Endothelial cell of umbilical vein (primary cell): ENCODE results near the gene ZNF81. TPM values are rescaled to one million over a fixed set of nuclear protein-coding genes. Genes with fewer than 3 reads are reported as not detected.

Experiments used
- BruUV-seq: library from RNA; stranded (reverse); fragments of 400-500 nt; replicated peaks from 2 replicates; lab custom pipeline; 2021; lab: Mats Ljungman, UMichigan
- CTCF ChIA-PET: fragments of 300-600, 350-600 bp; sonication (Branson Sonifier 250); formaldehyde crosslinking; loops from one replicate; lab custom pipeline; 2021; ENCODE audit warnings: antibody characterized with exemption, inconsistent platforms; lab: Charles Lee
- POLR2A ChIA-PET: fragments of 300-600, 350-600 bp; sonication (Branson Sonifier 250); formaldehyde crosslinking; loops from one replicate; lab custom pipeline; 2021; ENCODE audit warnings: antibody characterized with exemption, inconsistent platforms; lab: Charles Lee
- DNase-seq: peaks from one replicate; pipeline ENCODE4 v3.0.0-alpha.2; 2011; ENCODE audit warnings: low read depth, low spot score
- FAIRE-seq: peaks from 2 replicates; lab custom pipeline; 2011; peaks lifted over from hg19 to GRCh38; lab: Jason Lieb, UNC
- H2AFZ ChIP-seq: 2 replicates; pipeline ENCODE4 v1.6.0; 2012; ENCODE audit warnings: low read depth, low read length, control low read depth, inconsistent platforms
- H3K27ac ChIP-seq: 2 replicates; pipeline ENCODE4 v1.5.1; 2011; ENCODE audit warnings: low read depth, mild to moderate bottlenecking, control low read depth, low read length, moderate library complexity; ENCODE audit not compliant: insufficient read depth
- H3K27me3 ChIP-seq, 2 experiments: 2 replicates each; pipeline versions ENCODE4 v1.6.0 to v1.6.1; 2011; ENCODE audit warnings: low read length in 2 of 2, mixed read lengths in 1 of 2; ENCODE audit not compliant: control insufficient read depth in 2 of 2, insufficient read depth in 2 of 2
- H3K36me3 ChIP-seq, 2 experiments: 2 replicates in 1 of 2; 3 replicates in 1 of 2; pipeline ENCODE4 v1.5.1; 2011; ENCODE audit warnings: low read length in 2 of 2, mild to moderate bottlenecking in 1 of 2, moderate library complexity in 1 of 2; ENCODE audit not compliant: control insufficient read depth in 2 of 2, insufficient read depth in 2 of 2; ENCODE audit errors: extremely low read depth in 1 of 2
- H3K4me1 ChIP-seq: 3 replicates; pipeline ENCODE4 v1.5.1; 2011; ENCODE audit warnings: mild to moderate bottlenecking, low read length; ENCODE audit not compliant: control insufficient read depth, insufficient read depth; ENCODE audit errors: extremely low read depth
- H3K4me2 ChIP-seq: 2 replicates; pipeline ENCODE4 v1.6.1; 2011; ENCODE audit warnings: low read length, control low read depth, mixed read lengths; ENCODE audit not compliant: insufficient read depth
- H3K4me3 ChIP-seq, 3 experiments: fragments of 200-600 bp in 1 of 3; sonication (generic), shearing (Covaris generic) in 1 of 3; replicated peaks in 1 of 3; 2 replicates each; pipeline ENCODE4 v1.5.1; 2011 to 2016; ENCODE audit warnings: control low read depth in 3 of 3, low read length in 3 of 3, mild to moderate bottlenecking in 2 of 3, inconsistent platforms in 1 of 3, low read depth in 1 of 3, moderate library complexity in 1 of 3; ENCODE audit not compliant: insufficient read depth in 1 of 3
- H3K79me2 ChIP-seq: 2 replicates; pipeline ENCODE4 v1.6.0; 2012; ENCODE audit warnings: low read length, inconsistent platforms; ENCODE audit not compliant: control insufficient read depth, insufficient read depth
- H3K9ac ChIP-seq: replicated peaks from 2 replicates; pipeline ENCODE3; 2011; ENCODE audit warnings: low read length, control low read depth; ENCODE audit not compliant: insufficient read depth; ENCODE audit errors: extremely low read depth
- H3K9me1 ChIP-seq: replicated peaks from 3 replicates; pipeline ENCODE4 v1.6.0; 2011; ENCODE audit warnings: mild to moderate bottlenecking, low read length; ENCODE audit not compliant: control insufficient read depth, insufficient read depth; ENCODE audit errors: extremely low read depth
- H3K9me3 ChIP-seq: replicated peaks from 2 replicates; pipeline ENCODE4 v1.5.1; 2012; ENCODE audit warnings: low read length, inconsistent platforms; ENCODE audit not compliant: control insufficient read depth, insufficient read depth
- H4K20me1 ChIP-seq: replicated peaks from 2 replicates; pipeline ENCODE3; 2011; ENCODE audit warnings: mild to moderate bottlenecking, low read length; ENCODE audit not compliant: control insufficient read depth, insufficient read depth; ENCODE audit errors: extremely low read depth
- CTCF ChIP-seq, 2 donors: IDR thresholded peaks; 1 replicate in 1 of 2; 2 replicates in 1 of 2; pipeline ENCODE4 v1.5.1; 2011; ENCODE audit warnings: low read length in 2 of 2, mild to moderate bottlenecking in 2 of 2, moderate library complexity in 2 of 2, control low read depth in 1 of 2, inconsistent platforms in 1 of 2, low read depth in 1 of 2; ENCODE audit not compliant: insufficient read depth in 1 of 2; ENCODE audit errors: extremely low read depth in 1 of 2
- EZH2 ChIP-seq: IDR thresholded peaks from 2 replicates; pipeline ENCODE4 v1.6.1; 2012; ENCODE audit warnings: borderline replicate concordance, low read depth, mild to moderate bottlenecking, moderate library complexity, low read length, inconsistent platforms; ENCODE audit not compliant: severe bottlenecking
- FOS ChIP-seq: IDR thresholded peaks from 2 replicates; pipeline ENCODE4 v1.6.1; 2011; ENCODE audit warnings: mild to moderate bottlenecking, low read length, moderate library complexity, borderline replicate concordance; ENCODE audit not compliant: insufficient read depth
- GATA2 ChIP-seq: IDR thresholded peaks from 2 replicates; pipeline ENCODE4 v1.7.0; 2011; ENCODE audit warnings: low read depth, mild to moderate bottlenecking, moderate library complexity, mixed read lengths, low read length; ENCODE audit not compliant: insufficient read length, insufficient read depth
- JUN ChIP-seq: IDR thresholded peaks from 2 replicates; pipeline ENCODE4 v1.6.1; 2011; ENCODE audit warnings: borderline replicate concordance, low read depth; ENCODE audit not compliant: insufficient read length, insufficient read depth
- MAX ChIP-seq: IDR thresholded peaks from 2 replicates; pipeline ENCODE4 v1.6.1; 2011; ENCODE audit not compliant: insufficient read depth, insufficient read length
- MYC ChIP-seq: IDR thresholded peaks from one replicate; pipeline ENCODE4 v1.6.1; 2011; ENCODE audit warnings: mild to moderate bottlenecking, low read depth, low read length
- POLR2A ChIP-seq: IDR thresholded peaks from 2 replicates; pipeline ENCODE4 v1.6.1; 2012; ENCODE audit warnings: low read depth, mild to moderate bottlenecking, control low read depth, low read length
- POLR2AphosphoS5 ChIP-seq: IDR thresholded peaks from 2 replicates; pipeline ENCODE4 v1.6.1; 2012; ENCODE audit warnings: low read depth, mild to moderate bottlenecking, control low read depth, low read length, moderate library complexity; ENCODE audit not compliant: insufficient read depth
- dilution Hi-C: fragments of 300-500 bp; cut with MboI; formaldehyde crosslinking; loops from one replicate; pipeline ENCODE4 v1.15.0; 2019; ENCODE audit warnings: low sequenced_read_pairs; ENCODE audit not compliant: extremely low pct_ligation_motif_present
- intact Hi-C: fragments of 100-400 bp; cut with micrococcal nuclease; formaldehyde crosslinking; loops from one replicate; pipeline ENCODE4 v1.10.0; 2022
- polyA plus RNA-seq, 4 experiments: library from polyadenylated mRNA; depleted of rRNA in 3 of 4; stranded (reverse) in 3 of 4; unstranded in 1 of 4; fragments of >200 nt; gene quantifications; 2 replicates each; pipeline versions ENCODE4 v1.2.1 to v1.2.3, GENCODE V29; 2011 to 2012; ENCODE audit warnings: missing spikeins in 1 of 4
- total RNA-seq: library from RNA; stranded (reverse); gene quantifications from 2 replicates; pipeline ENCODE4 v1.2.3, GENCODE V29; 2021

The ZNF81 gene
- total and polyA plus RNA-seq, 2 donors (not counting 3 experiments of a cell fraction or from before 2014, with no cell fraction given), result 2.7 to 6.4 TPM

GRCh38 chrX:47797084-47797483 is 39.6 kb upstream of the ZNF81 start:
- Histone ChIP-seq H2AFZ (no peak overlapping the region), H3K4me2 (no peak overlapping the region), H4K20me1 (no peaks in the 10 kb centered on the region), H3K9ac (no peak overlapping the region), H3K79me2 (no peaks in the 10 kb centered on the region), H3K9me3 (no peaks in the 10 kb centered on the region), H3K9me1 (no peaks in the 10 kb centered on the region), H3K27ac (no peak overlapping the region), H3K27me3 (peaks cover 2% of the 10 kb centered on the region in 2 experiments), H3K4me3 (no peak overlapping the region), H3K36me3 (no peaks in the 10 kb centered on the region), H3K4me1 (no peaks in the 10 kb centered on the region)
- BruUV-seq, result no TSS peak
- intact Hi-C loops, result no loop called here
- no peak for FAIRE-seq
- dilution Hi-C loops, result no loop called here
- TF ChIP-seq POLR2A, result no peak
- TF ChIP-seq MAX, result no peak
- TF ChIP-seq MYC, result no peak
- TF ChIP-seq FOS, result no peak
- TF ChIP-seq CTCF (IDR thresholded peaks at IDR 0.05; ENCODE audit: extremely low read depth in 1 of 2, insufficient read depth in 1 of 2, low read depth in 1 of 2, low read length in 2 of 2), result no peak
- no peak for TF ChIP-seq EZH2
- no peak for TF ChIP-seq POLR2AphosphoS5
- TF ChIP-seq JUN, result no peak
- TF ChIP-seq GATA2, result no peak
- CTCF ChIA-PET, result no interaction called here
- no peak for DNase-seq
- POLR2A ChIA-PET, result no interaction called here
